Embryonic facial prominence (tissue), 1 donor: Measurements from ENCODE around the gene BMF.
"Not testable (repeated sequence)": the region's sequence is repeated elsewhere in the genome, so short reads cannot be mapped to it uniquely, and the experiment has no call there.

Source experiments
- DNase-seq: peaks from one replicate; pipeline ENCODE4 v3.0.0-alpha.2; 2016; ENCODE audit errors: extremely low spot score

The BMF gene

GRCh38 chr15:40128766-40129660, 20.3 kb upstream of the BMF start:
- no peak for DNase-seq

GRCh38 chr15:40125950-40126349, 17.3 kb upstream of the BMF start:
- DNase-seq: no peak

DNA sequence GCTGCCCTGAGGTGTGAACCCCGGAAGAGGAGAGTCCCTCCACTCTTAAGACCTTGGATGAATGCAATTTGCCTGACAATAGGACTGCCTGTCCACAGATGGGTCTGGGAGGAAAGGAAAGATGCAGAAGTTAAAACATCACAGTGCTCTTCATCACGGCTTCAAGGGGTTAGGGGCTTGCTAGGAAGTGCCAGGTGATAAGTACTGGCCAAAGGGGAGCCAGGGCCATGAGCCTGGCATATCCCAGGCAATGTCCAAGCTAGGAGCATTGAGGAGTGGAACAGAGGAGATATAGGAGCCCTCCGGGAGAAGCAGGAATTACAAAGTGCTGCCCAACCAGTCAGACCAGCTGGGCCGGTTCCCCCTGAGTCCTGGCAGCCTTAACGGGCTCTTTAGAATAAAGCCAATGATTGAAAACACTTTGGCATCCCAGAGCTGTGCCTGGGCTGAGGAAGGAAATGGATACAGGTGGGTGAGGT, 16.2 kb upstream of the BMF start:
- not testable (repeated sequence) for DNase-seq

DNA sequence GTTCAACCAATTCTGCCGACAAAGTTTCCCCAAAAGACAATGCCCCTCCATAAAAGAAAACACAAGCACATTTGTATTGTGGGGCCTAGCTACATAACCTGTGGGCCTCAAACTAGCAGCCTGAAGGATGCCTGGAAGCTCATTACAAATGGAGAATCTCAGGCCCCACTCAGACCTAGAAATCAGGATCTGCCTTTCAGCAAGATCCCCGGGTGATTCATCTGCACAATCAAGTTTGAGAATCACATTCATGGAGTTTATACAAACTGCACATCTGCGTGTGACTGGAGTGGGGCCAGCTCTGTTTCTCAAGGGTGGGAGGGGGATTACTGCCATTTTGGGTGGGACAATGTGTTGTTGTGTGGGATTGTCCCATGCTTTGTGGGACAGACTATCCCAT, 15.7 kb upstream of the BMF start:
- not testable (repeated sequence) for DNase-seq

GRCh38 chr15:40123863-40124262, 15.2 kb upstream of the BMF start:
- not testable (repeated sequence) for DNase-seq

DNA sequence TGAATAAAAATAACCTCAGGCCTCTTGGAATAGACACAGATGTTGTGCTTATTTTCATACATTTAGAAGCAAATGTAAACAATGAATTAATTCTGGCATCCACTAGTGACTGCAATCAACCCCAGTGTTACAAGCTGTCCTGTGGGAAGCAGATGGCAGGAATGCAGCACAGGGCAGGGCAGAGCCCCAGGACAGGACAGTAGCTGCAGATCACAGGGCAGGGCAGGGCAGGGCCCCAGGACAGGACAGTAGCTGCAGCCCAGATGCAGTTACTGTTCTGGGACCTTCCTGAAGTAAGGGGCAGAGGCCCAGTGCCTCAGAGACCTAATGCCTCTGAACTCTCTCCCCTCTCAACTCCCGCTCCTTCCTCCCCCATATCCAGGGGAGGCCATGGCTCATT, 14.3 kb upstream of the BMF start:
- not testable (repeated sequence) for DNase-seq

DNA sequence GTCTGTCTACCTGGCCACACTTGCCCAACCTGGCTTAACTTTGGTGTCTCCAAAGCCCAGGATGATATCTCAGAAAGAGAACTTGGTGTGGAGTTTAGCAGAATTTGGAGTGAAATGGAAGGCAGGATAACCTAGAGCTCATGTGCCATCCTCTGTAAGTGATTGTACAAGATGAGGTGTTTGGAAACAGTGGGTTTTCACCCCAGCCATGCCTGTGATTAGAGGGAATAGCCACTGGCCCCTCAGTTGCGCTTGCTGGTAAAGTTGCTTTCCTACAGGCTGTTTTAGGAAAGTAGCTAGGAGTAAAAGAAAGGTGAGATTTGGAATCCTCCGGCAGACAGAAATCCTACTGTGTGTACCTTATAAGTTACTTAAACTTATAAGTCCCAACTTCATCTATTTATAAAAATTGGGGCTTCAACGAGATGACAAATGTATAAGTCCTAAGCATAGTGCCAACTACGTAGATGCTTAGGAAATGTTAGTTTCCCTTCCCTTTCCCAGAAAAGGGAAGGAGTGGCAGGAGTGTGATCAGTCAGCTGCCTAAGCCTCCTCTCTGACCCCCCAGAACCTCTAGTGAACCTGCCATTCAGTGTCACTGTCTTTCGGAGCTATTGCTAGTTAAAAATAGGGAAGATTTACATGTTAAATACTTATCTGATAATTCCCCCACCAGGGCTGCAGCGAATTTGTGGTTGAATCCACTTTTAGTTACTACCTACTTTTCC, 13.4 kb upstream of the BMF start:
- DNase-seq: no peak

DNA sequence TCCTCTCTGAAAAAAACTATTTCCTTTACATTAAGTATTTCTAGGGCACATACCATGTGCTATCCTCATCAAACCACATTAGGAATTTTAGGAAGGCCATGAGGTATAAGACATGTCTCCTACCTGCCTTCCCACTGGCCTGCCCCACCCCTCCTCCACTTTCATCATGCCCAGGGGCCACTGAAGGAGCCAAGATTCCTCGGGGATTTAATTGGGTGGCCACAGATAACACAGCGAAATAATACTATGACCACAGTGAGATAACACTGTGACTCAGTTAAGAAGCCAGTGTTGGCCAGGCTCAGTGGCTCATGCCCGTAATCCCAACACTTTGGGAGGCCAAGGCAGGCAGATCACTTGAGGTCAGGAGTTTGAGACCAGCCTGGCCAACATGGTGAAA, 9.8 kb upstream of the BMF start:
- DNase-seq: no peak

DNA sequence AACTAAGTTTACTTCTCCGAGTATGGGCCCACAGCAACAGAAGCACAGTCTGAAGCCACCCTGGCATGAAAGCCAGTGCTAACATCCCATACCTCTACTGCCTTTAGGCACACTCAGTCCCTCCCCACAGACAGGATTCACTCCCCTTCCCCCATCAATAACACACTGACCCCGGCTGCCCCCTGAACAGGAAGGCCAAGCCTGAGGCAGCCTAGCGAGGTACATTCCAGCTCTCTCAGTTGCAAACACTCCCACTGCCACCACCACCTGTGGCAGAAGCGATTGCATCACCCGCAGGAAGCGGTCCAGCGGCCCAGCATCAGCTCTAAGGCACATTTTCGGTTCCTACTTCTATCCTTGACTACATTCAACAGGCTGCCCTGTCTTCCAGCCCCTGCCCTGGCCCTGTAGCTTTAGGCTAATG, 7.0 kb upstream of the BMF start:
- no peak for DNase-seq

GRCh38 chr15:40115106-40115505, 6.4 kb upstream of the BMF start:
- DNase-seq: not testable (repeated sequence)

- DNase-seq: no peak
Observed at GRCh38 chr15:40114218-40114617, 5.5 kb upstream of the BMF start.

DNA sequence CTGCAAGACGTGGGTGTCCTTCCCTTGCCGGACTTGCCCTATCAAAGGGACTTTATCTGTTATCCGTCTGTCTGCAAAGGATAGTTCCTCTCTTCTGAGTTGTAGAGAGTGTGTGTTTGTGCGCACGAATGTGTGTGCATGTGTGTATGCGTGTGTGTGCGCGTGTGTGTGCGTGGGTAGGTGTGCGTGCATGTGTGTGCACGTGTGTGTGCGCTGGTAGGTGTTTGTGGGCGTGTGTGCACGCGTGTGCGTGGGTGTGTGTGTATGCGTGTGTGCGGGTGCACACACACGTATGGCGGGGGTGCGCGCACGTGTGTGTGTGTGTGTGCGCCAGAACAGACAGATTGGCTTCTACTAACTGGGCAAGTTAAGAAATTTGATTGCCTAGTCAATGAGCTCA, 4.1 kb upstream of the BMF start:
- no peak for DNase-seq

DNA sequence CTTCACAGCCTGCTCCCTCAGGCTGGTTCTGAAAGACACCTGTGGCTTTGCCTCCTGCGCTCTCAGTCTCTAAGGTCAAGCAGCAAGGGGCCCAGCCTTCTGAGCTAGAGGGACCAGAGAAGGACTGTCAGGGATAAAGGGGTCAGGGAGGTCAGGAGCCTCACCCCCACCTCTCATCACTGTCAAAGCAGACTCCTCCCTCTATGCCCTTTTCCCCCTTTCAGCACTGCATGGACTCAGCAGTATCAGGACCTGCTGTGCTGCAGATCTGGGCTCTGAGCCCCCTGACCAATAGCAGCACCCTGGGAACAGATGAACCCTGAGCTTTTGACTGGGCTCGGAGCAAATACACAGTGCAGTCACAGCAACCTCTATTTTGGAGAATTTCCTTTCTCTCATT, 3.2 kb upstream of the BMF start:
- no peak for DNase-seq

- DNase-seq: no peak
Observed at GRCh38 chr15:40110866-40111550, 2.3 kb upstream of the BMF start.

DNA sequence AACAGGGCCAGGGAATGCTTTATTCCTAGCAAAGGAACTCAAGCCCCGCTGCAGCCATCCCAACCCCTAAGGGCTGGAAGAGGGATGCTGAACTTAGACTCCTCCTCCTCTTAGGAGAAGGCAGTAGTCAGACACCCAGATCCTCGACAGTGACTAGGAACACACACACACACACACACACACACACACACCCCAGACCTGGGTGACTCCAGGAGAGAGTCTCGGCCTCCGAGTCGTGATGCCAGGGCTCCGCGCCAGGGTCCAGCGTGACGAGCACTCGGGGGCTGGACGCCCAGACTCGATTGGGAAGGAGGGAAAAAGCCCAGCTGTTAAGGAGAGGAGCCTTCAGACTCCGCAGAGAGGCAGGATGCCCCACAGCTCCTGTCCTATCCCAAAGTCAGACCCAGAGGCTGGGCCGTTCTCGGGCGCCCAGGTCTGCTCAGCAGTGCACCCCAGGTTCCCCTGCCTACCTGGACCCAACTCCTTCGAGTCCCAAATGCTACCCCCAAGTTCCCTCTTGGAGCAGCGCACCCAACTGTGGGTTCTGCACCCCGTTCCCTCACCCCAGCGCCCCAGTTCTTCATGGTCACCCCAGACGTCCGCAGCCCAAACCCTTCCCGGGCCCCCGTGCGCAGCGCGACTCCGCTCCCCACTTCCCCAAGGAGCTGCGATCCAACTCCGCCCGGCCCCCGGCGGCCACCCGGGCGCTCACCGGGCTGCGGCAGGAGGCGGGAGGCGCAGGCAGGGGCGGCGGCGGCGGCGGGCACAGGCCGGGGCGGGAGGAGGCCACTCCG, 421 bp downstream of the BMF start:
- no peak for DNase-seq

GRCh38 chr15:40106203-40107161, 2.2 kb downstream of the BMF start:
- DNase-seq: no peak

GRCh38 chr15:40105517-40106202, 3.0 kb downstream of the BMF start:
- no peak for DNase-seq

DNA sequence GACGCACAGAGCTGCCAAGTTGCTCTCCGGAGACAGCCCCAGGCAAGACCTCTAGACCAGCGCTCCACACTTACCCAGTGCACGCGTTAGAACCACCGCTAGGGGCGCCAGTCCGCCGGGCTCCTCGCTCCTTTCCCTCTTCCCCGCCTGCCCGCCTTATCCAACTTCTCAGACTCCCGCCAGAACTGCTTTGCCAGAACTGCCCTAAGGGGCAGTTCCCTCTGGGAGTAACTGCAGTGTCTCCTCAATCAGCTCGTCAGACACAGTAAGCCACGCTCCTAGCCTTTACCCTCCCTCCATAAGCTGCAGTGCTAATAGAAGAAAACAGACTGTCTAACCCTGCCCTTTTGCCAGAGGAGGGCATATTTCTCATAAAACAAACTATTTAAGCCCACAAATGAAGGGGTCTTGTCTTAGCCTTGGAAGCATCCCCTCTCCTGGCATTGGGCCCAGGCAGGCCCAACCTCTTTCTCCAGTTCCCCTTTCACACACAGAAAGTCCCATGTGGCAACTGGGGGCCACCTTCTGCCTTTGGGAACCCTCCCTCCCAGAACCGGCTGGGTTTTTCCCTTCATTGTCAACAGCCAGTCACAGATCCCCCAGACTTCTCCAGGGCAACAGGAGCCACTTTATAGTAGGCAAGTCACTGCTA, 3.7 kb downstream of the BMF start:
- DNase-seq: peak; percentile 82

DNA sequence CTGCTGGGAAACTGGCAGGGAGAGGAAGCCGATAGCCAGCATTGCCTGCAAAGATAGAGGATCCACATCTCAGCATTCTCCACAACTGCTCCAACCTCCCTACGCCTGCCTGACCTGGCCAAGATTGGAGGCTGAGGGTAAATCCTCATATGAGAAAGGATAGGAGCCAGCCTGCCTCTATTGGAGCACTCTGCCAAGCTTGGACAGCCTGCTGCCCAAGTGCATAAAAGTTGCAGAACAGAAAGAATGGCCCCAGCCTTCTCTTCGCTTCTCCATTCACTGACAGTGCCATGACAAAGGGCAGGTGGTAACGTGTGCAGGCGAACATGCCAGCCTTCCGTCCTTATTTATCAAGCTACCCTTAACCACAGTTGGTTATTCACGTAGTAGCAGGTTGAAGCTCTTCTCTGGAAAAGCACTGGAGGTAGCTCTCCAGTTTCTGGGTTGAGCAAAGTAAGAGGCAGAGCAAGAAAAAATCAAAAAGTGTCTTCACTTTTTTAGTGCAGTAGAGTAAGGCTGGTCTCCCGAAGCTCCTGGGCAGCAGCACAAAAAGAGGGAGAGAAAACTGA, 4.3 kb downstream of the BMF start:
- DNase-seq: no peak
